Naive B cell (primary cell): ENCODE data around the gene KLHL1. TPM values are rescaled to one million over a fixed set of nuclear protein-coding genes. Genes with fewer than 3 reads are reported as not detected.

Experiments
- ATAC-seq, 2 donors: fragments of 150-1000 bp; cut with Tn5 transposase; 2 replicates each; pipeline ENCODE4 v1.10.0; 2021; ENCODE audit warnings: low read depth in 2 of 2, mild to moderate bottlenecking in 2 of 2, moderate library complexity in 2 of 2
- DNase-seq: peaks from one replicate; pipeline ENCODE4 v3.0.0; 2022
- H3K27ac Mint-ChIP-seq, 6 donors: one replicate each; pipeline ENCODE4 v1.8.0; 2020 to 2022; ENCODE audit warnings: mild to moderate bottlenecking in 6 of 6, mixed read lengths in 6 of 6, moderate library complexity in 5 of 6, inconsistent platforms in 2 of 6
- H3K27me3 Mint-ChIP-seq, 3 donors: one replicate each; pipeline ENCODE4 v1.8.0; 2021 to 2022; ENCODE audit warnings: mixed read lengths in 3 of 3, mild to moderate bottlenecking in 1 of 3
- H3K36me3 Mint-ChIP-seq, 2 donors: one replicate each; pipeline ENCODE4 v1.8.0; 2020 to 2022; ENCODE audit warnings: mixed read lengths in 2 of 2, inconsistent platforms in 1 of 2, mild to moderate bottlenecking in 1 of 2
- H3K4me1 Mint-ChIP-seq, 3 donors: one replicate each; pipeline ENCODE4 v1.8.0; 2020 to 2022; ENCODE audit warnings: mixed read lengths in 3 of 3, inconsistent platforms in 1 of 3, mild to moderate bottlenecking in 1 of 3, moderate library complexity in 1 of 3
- H3K4me3 Mint-ChIP-seq, 8 donors: one replicate each; pipeline ENCODE4 v1.8.0; 2020 to 2022; ENCODE audit warnings: mild to moderate bottlenecking in 8 of 8, mixed read lengths in 8 of 8, moderate library complexity in 8 of 8, inconsistent platforms in 2 of 8
- H3K9me3 Mint-ChIP-seq, 7 donors: one replicate each; pipeline ENCODE4 v1.8.0; 2020 to 2022; ENCODE audit warnings: mixed read lengths in 7 of 7, mild to moderate bottlenecking in 5 of 7, inconsistent platforms in 2 of 7, moderate library complexity in 1 of 7
- polyA plus RNA-seq, 6 donors: library from polyadenylated mRNA; unstranded; fragments of 300-500 nt; fragmentation: Illumina TruSeq; gene quantifications; one replicate each; pipeline ENCODE4 v1.2.3, GENCODE V29; 2021; ENCODE audit warnings: low read depth in 6 of 6

KLHL1 gene
- polyA plus RNA-seq, 6 donors from 2014 or later: not detected

DNA sequence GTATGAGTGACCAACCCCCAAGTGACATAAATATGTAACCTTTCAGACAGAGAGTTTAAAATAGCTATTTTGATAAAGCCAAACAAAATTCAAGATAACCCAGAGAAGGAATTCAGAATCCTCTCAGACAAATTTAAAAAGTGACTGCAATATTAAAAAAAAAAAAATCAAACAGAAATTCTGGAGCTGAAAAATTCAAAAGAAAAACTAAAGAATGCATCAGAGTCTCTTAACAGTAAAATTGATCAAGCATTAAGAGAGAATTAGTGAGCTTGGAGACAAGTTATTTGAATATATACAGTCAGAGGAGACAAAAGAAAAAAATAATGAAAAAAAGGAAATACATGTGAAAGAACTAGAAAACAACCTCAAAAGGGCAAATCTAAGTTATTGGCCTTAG is 53.7 kb downstream of the KLHL1 start:
- ATAC-seq (no peak), DNase-seq (no peak)
- no peak overlapping the region for H3K4me3 Mint-ChIP-seq
- no peak overlapping the region for H3K27ac Mint-ChIP-seq
- no peaks in the 10 kb centered on the region for H3K4me1 Mint-ChIP-seq
- H3K36me3 Mint-ChIP-seq: no peaks in the 10 kb centered on the region
- peaks cover 7 to 32% (median 11%) of the 10 kb centered on the region in 7 donors for H3K9me3 Mint-ChIP-seq
- no peaks in the 10 kb centered on the region for H3K27me3 Mint-ChIP-seq

- no peaks in the 10 kb centered on the region for H3K27me3 Mint-ChIP-seq
- no peaks in the 10 kb centered on the region for H3K36me3 Mint-ChIP-seq
- H3K4me3 Mint-ChIP-seq: no peak overlapping the region
- ATAC-seq (no peak), DNase-seq (no peak)
- H3K27ac Mint-ChIP-seq: no peak overlapping the region
- H3K4me1 Mint-ChIP-seq: no peaks in the 10 kb centered on the region
- H3K9me3 Mint-ChIP-seq: peaks cover 4 to 20% (median 12%) of the 10 kb centered on the region in 7 donors
These were observed 56.7 kb downstream of the KLHL1 start for GRCh38 chr13:70051531-70051930.

DNA sequence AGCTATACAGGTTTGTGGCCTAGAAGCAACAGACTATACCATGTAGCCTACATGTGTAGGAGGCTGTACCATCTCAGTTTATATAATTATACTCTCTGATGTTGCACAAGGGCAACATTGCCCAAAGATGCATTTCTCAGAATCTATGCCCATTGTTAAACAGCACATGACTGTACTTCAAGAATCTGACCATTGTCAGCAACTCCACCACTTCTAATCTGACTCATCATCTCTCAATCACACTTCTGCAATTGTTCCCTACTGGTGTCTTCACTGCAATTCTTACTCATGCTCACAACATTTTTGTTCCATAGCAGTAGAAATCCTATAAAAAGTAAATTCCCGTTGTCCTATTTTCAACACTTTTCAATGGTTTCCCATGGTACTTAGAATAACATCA is 64.6 kb downstream of the KLHL1 start:
- Mint-ChIP-seq H3K4me1 (no peaks in the 10 kb centered on the region), H3K36me3 (no peaks in the 10 kb centered on the region), H3K27ac (no peak overlapping the region), H3K27me3 (no peaks in the 10 kb centered on the region), H3K9me3 (peaks cover 0 to 11% (median 2%) of the 10 kb centered on the region in 7 donors), H3K4me3 (no peak overlapping the region)
- ATAC-seq (no peak), DNase-seq (no peak)

DNA sequence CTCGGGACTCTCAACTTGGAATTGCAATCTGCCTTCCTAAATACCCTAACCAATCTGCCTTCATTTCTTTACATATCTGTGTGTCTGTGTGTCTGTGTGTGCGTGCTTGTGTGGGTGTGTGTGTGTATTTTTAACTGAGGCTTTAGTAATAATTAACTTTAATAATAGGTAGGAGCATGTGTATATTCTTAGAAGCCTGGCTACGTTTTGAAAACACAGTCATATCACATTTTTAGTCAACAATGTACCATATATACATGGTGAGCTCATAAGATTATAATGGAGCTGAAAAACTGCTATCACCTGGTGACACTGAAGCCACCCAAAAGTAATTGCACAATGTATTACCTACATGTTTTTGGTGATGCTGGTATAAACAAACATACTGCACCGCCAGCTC is 66.1 kb downstream of the KLHL1 start:
- Mint-ChIP-seq H3K9me3 (peaks cover 0 to 13% (median 5%) of the 10 kb centered on the region in 7 donors), H3K4me3 (no peak overlapping the region), H3K27ac (no peak overlapping the region), H3K36me3 (no peaks in the 10 kb centered on the region), H3K4me1 (no peaks in the 10 kb centered on the region), H3K27me3 (no peaks in the 10 kb centered on the region)
- DNase-seq (no peak), ATAC-seq (no peak)

DNA sequence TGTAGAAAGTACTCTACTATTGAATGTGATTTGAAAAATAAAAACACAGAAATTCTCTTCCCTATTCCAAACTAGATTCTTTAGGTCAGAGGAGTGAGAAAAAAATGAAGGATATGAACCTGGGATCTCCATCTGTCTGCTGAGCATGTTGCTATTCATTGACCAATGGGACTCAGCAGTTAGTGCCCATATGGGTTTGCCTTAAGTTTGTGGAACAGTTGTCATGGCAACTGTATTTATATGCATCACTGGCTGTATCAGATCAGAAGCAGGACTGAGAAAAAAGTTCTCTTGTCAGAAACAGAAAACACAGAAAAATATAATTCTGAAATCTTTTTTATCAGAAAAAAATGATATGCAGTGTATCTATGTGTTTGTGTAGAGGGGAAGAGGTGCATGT is 74.0 kb downstream of the KLHL1 start:
- no peak for DNase-seq
- Mint-ChIP-seq H3K36me3 (no peaks in the 10 kb centered on the region), H3K4me3 (no peak overlapping the region)

DNA sequence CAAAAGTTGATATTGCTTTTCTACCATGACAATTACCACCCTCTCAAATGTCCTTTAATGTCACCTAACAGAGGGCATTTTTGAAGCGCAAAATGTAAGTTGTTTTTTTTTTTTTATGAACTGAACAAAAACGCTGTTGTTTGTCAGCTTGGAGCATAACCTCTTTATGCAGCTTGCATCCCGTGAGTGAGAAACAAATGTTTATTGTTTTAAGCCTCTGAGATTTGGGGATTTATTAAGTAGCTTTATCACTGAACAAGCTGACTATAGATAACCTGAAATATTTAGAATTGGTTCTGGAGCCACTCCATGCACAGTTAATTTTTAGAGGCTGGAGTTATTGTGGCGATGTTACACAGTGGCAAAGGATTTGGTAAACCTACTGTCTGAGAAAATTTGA is 80.7 kb downstream of the KLHL1 start:
- ATAC-seq: no peak
- peaks cover 0 to 8% (median 0%) of the 10 kb centered on the region in 7 donors for H3K9me3 Mint-ChIP-seq
- H3K27ac Mint-ChIP-seq: no peak overlapping the region
- H3K4me3 Mint-ChIP-seq: no peak overlapping the region
- DNase-seq: no peak
- no peaks in the 10 kb centered on the region for H3K36me3 Mint-ChIP-seq
- H3K27me3 Mint-ChIP-seq: no peaks in the 10 kb centered on the region
- no peaks in the 10 kb centered on the region for H3K4me1 Mint-ChIP-seq

More for the DNA sequence above, 74.0 kb downstream of the KLHL1 start:
- Mint-ChIP-seq H3K27me3 (no peaks in the 10 kb centered on the region), H3K9me3 (peaks cover 0 to 8% (median 4%) of the 10 kb centered on the region in 7 donors), H3K4me1 (no peaks in the 10 kb centered on the region), H3K27ac (no peak overlapping the region)
- ATAC-seq: no peak

DNA sequence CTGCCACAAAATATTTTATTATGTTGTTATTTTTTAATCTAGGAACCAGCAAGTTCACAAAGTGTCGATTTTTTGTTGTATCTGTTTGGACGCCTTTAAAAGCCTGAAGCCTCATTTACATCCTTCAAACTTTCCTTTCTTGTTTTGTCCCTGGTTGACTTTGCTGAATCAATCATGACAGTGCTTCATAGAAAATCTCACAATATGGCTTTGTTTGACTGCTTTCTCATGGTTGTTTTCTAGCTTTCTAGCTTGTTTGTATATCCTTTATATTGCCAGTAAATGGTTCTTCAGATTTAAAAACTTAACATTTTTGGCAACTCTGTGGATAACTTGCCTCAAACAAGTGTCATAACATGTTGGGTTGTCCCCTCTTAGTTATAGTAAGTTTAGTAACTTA is 84.7 kb downstream of the KLHL1 start:
- Mint-ChIP-seq H3K36me3 (no peaks in the 10 kb centered on the region), H3K27me3 (no peaks in the 10 kb centered on the region), H3K4me3 (no peak overlapping the region), H3K27ac (no peak overlapping the region), H3K9me3 (peaks cover 0 to 8% (median 5%) of the 10 kb centered on the region in 7 donors), H3K4me1 (no peaks in the 10 kb centered on the region)
- DNase-seq (no peak), ATAC-seq (no peak)

GRCh38 chr13:70022646-70023045 is 85.6 kb downstream of the KLHL1 start:
- H3K36me3 Mint-ChIP-seq: no peaks in the 10 kb centered on the region

GRCh38 chr13:70016116-70016515 is 92.1 kb downstream of the KLHL1 start:
- Mint-ChIP-seq H3K36me3 (no peaks in the 10 kb centered on the region), H3K27me3 (no peaks in the 10 kb centered on the region), H3K27ac (no peak overlapping the region), H3K9me3 (peaks cover 2 to 18% (median 11%) of the 10 kb centered on the region in 7 donors), H3K4me1 (no peaks in the 10 kb centered on the region), H3K4me3 (no peak overlapping the region)
- ATAC-seq (no peak), DNase-seq (no peak)

More at GRCh38 chr13:70022646-70023045, 85.6 kb downstream of the KLHL1 start:
- Mint-ChIP-seq H3K9me3 (peaks cover 0 to 8% (median 3%) of the 10 kb centered on the region in 7 donors), H3K4me3 (no peak overlapping the region), H3K27ac (no peak overlapping the region), H3K27me3 (no peaks in the 10 kb centered on the region), H3K4me1 (no peaks in the 10 kb centered on the region)
- DNase-seq: no peak
- ATAC-seq: no peak

- Mint-ChIP-seq H3K27ac (no peak overlapping the region), H3K4me3 (no peak overlapping the region), H3K9me3 (peaks cover 4 to 27% (median 12%) of the 10 kb centered on the region in 7 donors), H3K36me3 (no peaks in the 10 kb centered on the region), H3K27me3 (no peaks in the 10 kb centered on the region), H3K4me1 (no peaks in the 10 kb centered on the region)
- ATAC-seq (no peak), DNase-seq (no peak)
These were observed 93.9 kb downstream of the KLHL1 start for GRCh38 chr13:70014337-70014736.

- Mint-ChIP-seq H3K4me3 (no peak overlapping the region), H3K27me3 (no peaks in the 10 kb centered on the region), H3K27ac (no peak overlapping the region), H3K9me3 (peaks cover 0 to 6% (median 0%) of the 10 kb centered on the region in 7 donors), H3K4me1 (no peaks in the 10 kb centered on the region), H3K36me3 (no peaks in the 10 kb centered on the region)
- ATAC-seq (no peak), DNase-seq (no peak)
These were observed 108.4 kb downstream of the KLHL1 start for GRCh38 chr13:69999875-70000274.

GRCh38 chr13:69997061-69997460 is 111.2 kb downstream of the KLHL1 start:
- ATAC-seq (no peak), DNase-seq (no peak)
- no peaks in the 10 kb centered on the region for H3K27me3 Mint-ChIP-seq
- H3K36me3 Mint-ChIP-seq: no peaks in the 10 kb centered on the region
- H3K27ac Mint-ChIP-seq: peak overlapping the region in 1 of 6 donors; percentile 54
- no peaks in the 10 kb centered on the region for H3K4me1 Mint-ChIP-seq
- no peak overlapping the region for H3K4me3 Mint-ChIP-seq
- peaks cover 0 to 4% (median 0%) of the 10 kb centered on the region in 7 donors for H3K9me3 Mint-ChIP-seq

DNA sequence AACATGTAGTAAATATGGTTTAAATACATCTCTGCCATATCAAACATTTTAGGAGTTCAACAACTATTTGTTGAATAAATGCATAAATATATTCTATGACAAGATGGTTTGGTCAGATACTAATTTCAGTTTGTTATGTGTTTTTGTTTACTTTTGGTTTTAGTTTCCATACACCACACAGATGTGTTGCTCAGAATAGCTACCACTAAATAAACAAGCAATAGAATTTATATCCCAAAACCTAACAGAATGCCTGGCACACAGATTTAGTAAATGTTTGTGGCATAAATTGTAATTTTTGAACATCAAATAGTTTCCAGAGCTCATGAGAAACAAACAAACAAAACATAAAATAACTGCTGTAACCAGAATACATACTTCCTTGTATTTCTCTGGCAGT is 127.5 kb downstream of the KLHL1 start:
- no peak for ATAC-seq
- Mint-ChIP-seq H3K27me3 (no peaks in the 10 kb centered on the region), H3K4me3 (no peak overlapping the region), H3K4me1 (no peaks in the 10 kb centered on the region), H3K36me3 (no peaks in the 10 kb centered on the region), H3K27ac (no peak overlapping the region), H3K9me3 (peaks cover 0 to 11% (median 8%) of the 10 kb centered on the region in 7 donors)
- DNase-seq: no peak

DNA sequence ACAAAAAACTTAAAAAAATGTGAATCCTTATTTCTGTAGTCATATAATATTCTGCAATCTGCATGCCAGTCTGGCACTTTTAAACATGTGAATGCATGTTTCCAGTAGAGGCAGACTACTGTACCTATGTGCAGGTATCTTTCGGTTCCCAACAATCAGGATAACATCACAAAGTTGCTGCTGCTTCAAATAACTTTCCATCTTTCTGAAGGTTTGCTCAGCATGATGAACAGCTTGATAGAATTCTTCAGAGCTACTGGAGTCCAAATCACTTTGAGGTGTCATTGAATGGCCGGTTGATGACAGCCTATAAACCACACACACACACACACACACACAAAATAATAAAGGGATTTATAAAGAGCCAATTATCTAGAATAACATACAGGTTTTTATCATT is 132.8 kb downstream of the KLHL1 start:
- Mint-ChIP-seq H3K36me3 (no peaks in the 10 kb centered on the region), H3K27me3 (no peaks in the 10 kb centered on the region), H3K4me1 (no peaks in the 10 kb centered on the region), H3K27ac (no peak overlapping the region), H3K9me3 (peaks cover 0 to 8% (median 3%) of the 10 kb centered on the region in 7 donors), H3K4me3 (no peak overlapping the region)
- ATAC-seq: no peak
- no peak for DNase-seq

GRCh38 chr13:69970520-69970919 is 137.7 kb downstream of the KLHL1 start:
- Mint-ChIP-seq H3K27me3 (no peaks in the 10 kb centered on the region), H3K4me1 (no peaks in the 10 kb centered on the region), H3K27ac (no peak overlapping the region), H3K36me3 (no peaks in the 10 kb centered on the region), H3K4me3 (no peak overlapping the region), H3K9me3 (peaks cover 0 to 19% (median 10%) of the 10 kb centered on the region in 7 donors)
- DNase-seq: no peak
- ATAC-seq: no peak
